Stimulated activated CD4-positive, alpha-beta T cell treated with anti-CD3 and anti-CD28 coated beads, Interleukin-1b, Interleukin-23, amount 100 ng/mL, for 4 hours (primary cell): ENCODE data around the gene CHDH.

Experiments used
- DNase-seq, 2 donors: peaks; one replicate each; pipeline ENCODE4 v3.0.0-alpha.2; 2020; ENCODE audit warnings: low read depth in 2 of 2

CHDH gene

GRCh38 chr3:53808496-53808895, 37.7 kb downstream of the CHDH start:
- DNase-seq: no peak

- no peak for DNase-seq
Measured at GRCh38 chr3:53807117-53807810, 39.0 kb downstream of the CHDH start.

- no peak for DNase-seq
Measured at GRCh38 chr3:53806182-53807116, 39.8 kb downstream of the CHDH start.

- no peak for DNase-seq
Measured at GRCh38 chr3:53805463-53806159, 40.6 kb downstream of the CHDH start.

- no peak for DNase-seq
Measured at GRCh38 chr3:53804697-53805462, 41.3 kb downstream of the CHDH start.

GRCh38 chr3:53803816-53804695, 42.2 kb downstream of the CHDH start:
- DNase-seq: no peak

GRCh38 chr3:53803124-53803815, 42.9 kb downstream of the CHDH start:
- DNase-seq: no peak

- DNase-seq: no peak
Measured at GRCh38 chr3:53802256-53802880, 43.9 kb downstream of the CHDH start.

GRCh38 chr3:53801319-53801718, 44.9 kb downstream of the CHDH start:
- DNase-seq: no peak

- no peak for DNase-seq
Measured at GRCh38 chr3:53800041-53800906, 45.9 kb downstream of the CHDH start.

GRCh38 chr3:53799338-53799865, 46.8 kb downstream of the CHDH start:
- DNase-seq: no peak

- no peak for DNase-seq
Measured at GRCh38 chr3:53798144-53798543, 48.1 kb downstream of the CHDH start.

- no peak for DNase-seq
Measured at GRCh38 chr3:53795789-53796560, 50.2 kb downstream of the CHDH start.

GRCh38 chr3:53795176-53795575, 51.0 kb downstream of the CHDH start:
- DNase-seq: no peak

GRCh38 chr3:53794597-53794996, 51.6 kb downstream of the CHDH start:
- no peak for DNase-seq

GRCh38 chr3:53792866-53793265, 53.4 kb downstream of the CHDH start:
- DNase-seq: no peak

GRCh38 chr3:53791317-53791716, 54.9 kb downstream of the CHDH start:
- no peak for DNase-seq

- no peak for DNase-seq
Measured at GRCh38 chr3:53790470-53790869, 55.7 kb downstream of the CHDH start.
